SU-DHL-6 (cell line): Measurements from ENCODE around the gene CLMP.

ENCODE experiments used
- H2AFZ ChIP-seq: fragments of 200-600 bp; sonication (generic); 2 replicates; pipeline ENCODE4 v1.6.1; 2014; ENCODE audit warnings: low read depth, mild to moderate bottlenecking, moderate library complexity, mixed read lengths, antibody characterized with exemption, low read length; ENCODE audit not compliant: severe bottlenecking
- H3F3A ChIP-seq: fragments of 200-600 bp; shearing (Covaris generic); 2 replicates; pipeline ENCODE4 v1.6.0; 2016; ENCODE audit warnings: antibody characterized with exemption, mild to moderate bottlenecking; ENCODE audit not compliant: insufficient read depth
- H3K27ac ChIP-seq: fragments of 200-600 bp; sonication (generic); 2 replicates; pipeline ENCODE4 v1.5.1; 2016; ENCODE audit warnings: low read depth, mild to moderate bottlenecking, low read length, moderate library complexity, mixed read lengths
- H3K27me3 ChIP-seq: fragments of 200-600 bp; sonication (generic), shearing (Covaris generic); 2 replicates; pipeline ENCODE4 v1.6.0; 2014; ENCODE audit warnings: mild to moderate bottlenecking, low read length
- H3K36me3 ChIP-seq: fragments of 200-600 bp; sonication (generic); 2 replicates; pipeline ENCODE4 v1.6.1; 2014; ENCODE audit warnings: mild to moderate bottlenecking, low read length, mixed read lengths
- H3K4me2 ChIP-seq: fragments of 300-600, 200-600 bp; shearing (Covaris generic), sonication (generic); 2 replicates; pipeline ENCODE4 v1.6.0; 2014; ENCODE audit warnings: low read length, low read depth, mild to moderate bottlenecking; ENCODE audit not compliant: poor library complexity, severe bottlenecking
- H3K4me3 ChIP-seq: fragments of 200-600 bp; sonication (generic); 2 replicates; pipeline ENCODE4 v1.5.1; 2014; ENCODE audit warnings: antibody characterized with exemption, low read length, mild to moderate bottlenecking, mixed read lengths; ENCODE audit not compliant: insufficient read depth, poor library complexity, severe bottlenecking
- H3K79me2 ChIP-seq: fragments of 200-600 bp; sonication (generic); 2 replicates; pipeline ENCODE4 v1.6.1; 2014; ENCODE audit warnings: mild to moderate bottlenecking, low read length, moderate library complexity; ENCODE audit not compliant: insufficient read depth
- H3K9ac ChIP-seq: fragments of 200-600 bp; sonication (generic); 2 replicates; pipeline ENCODE4 v1.7.0; 2014; ENCODE audit warnings: mild to moderate bottlenecking, low read length
- H3K9me2 ChIP-seq: fragments of 200-600 bp; sonication (generic); replicated peaks from 2 replicates; pipeline ENCODE4 v1.6.1; 2014; ENCODE audit warnings: low read length; ENCODE audit not compliant: insufficient read depth
- H3K9me3 ChIP-seq: fragments of 200-600 bp; sonication (generic); 2 replicates; pipeline ENCODE4 v1.6.1; 2014; ENCODE audit warnings: low read length, mixed read lengths; ENCODE audit not compliant: insufficient read depth
- H4K20me1 ChIP-seq: fragments of 200-600 bp; sonication (generic); 2 replicates; pipeline ENCODE4 v1.6.1; 2014; ENCODE audit warnings: low read depth, mild to moderate bottlenecking, antibody characterized with exemption, low read length, moderate library complexity, mixed read lengths
- EZH2phosphoT487 ChIP-seq: fragments of 200-600 bp; sonication (generic), shearing (Covaris generic); conservative IDR thresholded peaks from 2 replicates; pipeline ENCODE4 v1.6.1; 2018; ENCODE audit warnings: mild to moderate bottlenecking, antibody characterized with exemption, low read length, moderate library complexity, mixed read lengths
- TF ChIP-seq, protein P1 (sequence below): fragments of 200-600 bp; sonication (generic); IDR thresholded peaks from one replicate; pipeline ENCODE4 v1.5.1; 2017; ENCODE audit warnings: antibody characterized with exemption, mild to moderate bottlenecking, low read length, moderate library complexity; ENCODE audit not compliant: insufficient read depth, poor library complexity, severe bottlenecking

CLMP gene

DNA sequence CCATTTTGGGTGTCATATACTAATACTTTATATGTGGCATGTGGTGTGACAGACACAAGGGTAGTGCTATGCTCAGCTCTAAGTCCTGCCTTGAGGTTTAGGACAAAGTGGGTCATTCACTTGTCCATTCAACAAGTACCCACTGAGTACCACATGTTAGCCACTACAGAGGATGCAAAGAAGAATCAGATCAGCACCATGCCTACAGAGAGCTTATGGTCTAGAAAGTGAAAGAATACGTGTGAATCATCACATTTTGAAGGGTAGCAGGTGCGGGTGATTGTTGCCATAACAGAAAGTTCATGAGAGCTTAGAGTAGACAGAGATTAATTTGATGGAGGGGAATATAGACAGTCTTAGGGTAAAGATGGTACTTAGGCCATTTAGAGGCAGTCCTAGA, 18.3 kb downstream of the CLMP start:
- H3K4me3 ChIP-seq = no peak overlapping the region
- no peaks in the 10 kb centered on the region for H4K20me1 ChIP-seq
- H3K9ac ChIP-seq = no peak overlapping the region
- no peaks in the 10 kb centered on the region for H3K9me3 ChIP-seq
- no peaks in the 10 kb centered on the region for H3K9me2 ChIP-seq
- no peaks in the 10 kb centered on the region for H3K27me3 ChIP-seq
- no peaks in the 10 kb centered on the region for H3F3A ChIP-seq
- H3K36me3 ChIP-seq = no peaks in the 10 kb centered on the region
- H2AFZ ChIP-seq = no peak overlapping the region
- H3K4me2 ChIP-seq = no peak overlapping the region
- no peaks in the 10 kb centered on the region for H3K79me2 ChIP-seq
- no peak for TF ChIP-seq EZH2phosphoT487
- TF ChIP-seq, protein P1, sequence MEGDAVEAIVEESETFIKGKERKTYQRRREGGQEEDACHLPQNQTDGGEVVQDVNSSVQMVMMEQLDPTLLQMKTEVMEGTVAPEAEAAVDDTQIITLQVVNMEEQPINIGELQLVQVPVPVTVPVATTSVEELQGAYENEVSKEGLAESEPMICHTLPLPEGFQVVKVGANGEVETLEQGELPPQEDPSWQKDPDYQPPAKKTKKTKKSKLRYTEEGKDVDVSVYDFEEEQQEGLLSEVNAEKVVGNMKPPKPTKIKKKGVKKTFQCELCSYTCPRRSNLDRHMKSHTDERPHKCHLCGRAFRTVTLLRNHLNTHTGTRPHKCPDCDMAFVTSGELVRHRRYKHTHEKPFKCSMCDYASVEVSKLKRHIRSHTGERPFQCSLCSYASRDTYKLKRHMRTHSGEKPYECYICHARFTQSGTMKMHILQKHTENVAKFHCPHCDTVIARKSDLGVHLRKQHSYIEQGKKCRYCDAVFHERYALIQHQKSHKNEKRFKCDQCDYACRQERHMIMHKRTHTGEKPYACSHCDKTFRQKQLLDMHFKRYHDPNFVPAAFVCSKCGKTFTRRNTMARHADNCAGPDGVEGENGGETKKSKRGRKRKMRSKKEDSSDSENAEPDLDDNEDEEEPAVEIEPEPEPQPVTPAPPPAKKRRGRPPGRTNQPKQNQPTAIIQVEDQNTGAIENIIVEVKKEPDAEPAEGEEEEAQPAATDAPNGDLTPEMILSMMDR = no peak
- no peak overlapping the region for H3K27ac ChIP-seq

DNA sequence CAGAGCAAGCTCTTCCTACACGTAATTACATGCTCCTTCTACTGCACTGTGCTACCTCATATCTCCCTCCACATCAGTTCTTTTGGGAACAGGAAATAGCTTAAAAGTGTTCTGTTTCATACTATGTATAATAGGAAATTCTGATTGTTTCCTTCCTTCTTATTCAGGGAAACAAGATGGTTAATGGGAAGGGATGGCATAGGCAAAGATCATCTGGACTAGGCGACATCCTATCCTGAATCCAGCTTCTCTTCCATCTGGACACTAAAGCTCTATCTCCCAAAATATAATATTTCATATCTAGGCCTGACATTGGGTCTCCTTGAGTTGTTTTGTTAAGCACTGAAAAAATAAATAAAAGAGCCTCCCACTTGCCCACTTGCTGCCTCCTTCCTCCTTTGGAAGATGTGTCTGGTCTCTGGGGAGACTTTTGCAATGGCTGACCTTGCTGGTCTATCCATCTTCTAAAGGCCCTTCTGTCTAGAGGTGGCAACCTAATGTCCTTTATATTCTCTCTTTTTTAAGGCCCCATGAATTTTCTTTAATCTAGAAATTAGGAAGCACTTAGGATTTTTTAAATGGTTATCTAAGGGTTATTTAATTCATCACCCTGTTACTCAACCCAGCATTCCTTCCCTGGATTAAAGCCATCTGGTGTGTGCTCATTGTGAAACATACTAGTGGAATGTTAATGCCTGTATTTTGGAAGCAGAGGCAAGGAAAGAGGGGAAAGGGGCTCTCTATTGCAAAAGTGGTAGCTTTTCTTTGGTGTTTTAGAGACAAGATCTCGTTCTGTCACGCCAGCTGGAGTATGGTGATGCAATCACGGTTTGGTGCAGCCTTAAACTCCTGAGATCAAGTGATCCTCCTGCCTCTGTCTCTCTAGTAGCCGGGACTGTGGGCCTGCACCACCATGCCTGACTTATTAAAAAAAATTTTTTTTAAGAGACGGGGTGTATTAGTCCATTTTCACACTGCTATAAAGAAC, 20.6 kb downstream of the CLMP start:
- Histone ChIP-seq H3K9ac (no peak overlapping the region), H3K9me3 (no peaks in the 10 kb centered on the region), H3K79me2 (no peaks in the 10 kb centered on the region), H2AFZ (no peak overlapping the region), H3K27me3 (no peaks in the 10 kb centered on the region), H3K27ac (no peak overlapping the region), H3K9me2 (no peaks in the 10 kb centered on the region), H4K20me1 (no peaks in the 10 kb centered on the region), H3F3A (no peaks in the 10 kb centered on the region), H3K36me3 (no peaks in the 10 kb centered on the region), H3K4me3 (no peak overlapping the region), H3K4me2 (no peak overlapping the region)
- TF ChIP-seq, protein P1 = no peak
- no peak for TF ChIP-seq EZH2phosphoT487

DNA sequence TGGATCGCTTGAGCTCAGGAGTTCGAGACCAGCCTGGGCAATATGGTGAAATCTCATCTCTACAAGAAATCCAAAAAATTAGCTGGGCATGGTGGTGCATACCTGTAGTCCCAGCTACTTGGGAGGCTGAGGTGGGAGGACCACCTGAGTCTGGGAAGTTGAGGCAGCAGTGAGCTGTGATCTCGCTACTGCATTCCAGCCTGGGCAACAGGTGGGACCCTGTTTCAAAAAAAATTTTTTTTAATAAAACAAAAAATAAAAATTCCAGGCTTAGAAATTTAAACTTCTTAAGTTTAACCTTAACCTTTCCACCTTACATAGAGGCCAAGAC, 21.2 kb downstream of the CLMP start:
- no peaks in the 10 kb centered on the region for H4K20me1 ChIP-seq
- no peaks in the 10 kb centered on the region for H3K79me2 ChIP-seq
- no peaks in the 10 kb centered on the region for H3K9me3 ChIP-seq
- no peak overlapping the region for H3K4me2 ChIP-seq
- H3K36me3 ChIP-seq = no peaks in the 10 kb centered on the region
- H3K9me2 ChIP-seq = no peaks in the 10 kb centered on the region
- no peaks in the 10 kb centered on the region for H3K27me3 ChIP-seq
- H3K4me3 ChIP-seq = no peak overlapping the region
- no peak overlapping the region for H3K27ac ChIP-seq
- no peak for TF ChIP-seq EZH2phosphoT487
- TF ChIP-seq, protein P1 = no peak
- no peak overlapping the region for H2AFZ ChIP-seq
- no peaks in the 10 kb centered on the region for H3F3A ChIP-seq
- H3K9ac ChIP-seq = no peak overlapping the region
